Stomach (tissue), 9 donors: Measurements from ENCODE around the gene MERTK. TPM values are rescaled to one million over a fixed set of nuclear protein-coding genes. Genes with fewer than 3 reads are reported as not detected.
A peak's percentile ranks its signal among the peaks of the same experiment; 100 is the strongest.

Source experiments
- DNase-seq, 2 donors: peaks; one replicate each; pipeline versions ENCODE4 v3.0.0 to v3.0.0-alpha.2; 2013 to 2019
- H3K27ac ChIP-seq, 5 donors: fragments of 200-600 bp in 4 of 5; sonication (generic) in 4 of 5; one replicate each; pipeline ENCODE4 v1.5.1; 2013 to 2019; ENCODE audit warnings: mild to moderate bottlenecking in 1 of 5, moderate library complexity in 1 of 5
- H3K27me3 ChIP-seq, 3 donors: fragments of 200-600 bp; sonication (generic); one replicate each; pipeline ENCODE4 v1.5.1; 2017 to 2019; ENCODE audit warnings: mixed run types in 1 of 3
- H3K36me3 ChIP-seq, 4 donors: fragments of 200-600 bp; sonication (generic); 1 replicate in 3 of 4; 2 replicates in 1 of 4; pipeline ENCODE4 v1.5.1; 2016 to 2019
- H3K4me1 ChIP-seq, 4 donors: fragments of 200-600 bp; sonication (generic); one replicate each; pipeline ENCODE4 v1.5.1; 2016 to 2019
- H3K4me3 ChIP-seq, 4 donors: fragments of 200-600 bp; sonication (generic) in 3 of 4; one replicate each; pipeline ENCODE4 v1.5.1; 2016 to 2019; ENCODE audit warnings: mild to moderate bottlenecking in 1 of 4
- H3K9me3 ChIP-seq, 4 donors: fragments of 200-600 bp; sonication (generic); one replicate each; pipeline ENCODE4 v1.5.1; 2016 to 2019
- EP300 ChIP-seq: sonication (generic); formaldehyde crosslinking; IDR thresholded peaks from one replicate; pipeline ENCODE4 v1.6.1; 2017; ENCODE audit warnings: antibody characterized with exemption
- POLR2A ChIP-seq, 4 donors: fragments of 450-650 bp; IDR thresholded peaks; one replicate each; pipeline ENCODE4 v1.6.1; 2016; ENCODE audit warnings: antibody characterized with exemption in 4 of 4, control low read depth in 2 of 4, mild to moderate bottlenecking in 1 of 4, moderate library complexity in 1 of 4
- POLR2AphosphoS5 ChIP-seq, 3 donors: sonication (generic); formaldehyde crosslinking; IDR thresholded peaks; one replicate each; pipeline ENCODE4 v1.6.1; 2016; ENCODE audit warnings: antibody characterized with exemption in 3 of 3
- WGBS, 5 donors: extraction: QIAGEN DNeasy Blood & Tissue Kit in 3 of 5; methylation state at CpG; one replicate each; pipeline versions ENCODE4 v1.1.5 to v1.1.7; 2013 to 2018; 5-methylcytosine and 5-hydroxymethylcytosine counted together
- intact Hi-C: fragments of 100-400 bp; cut with DNase I; formaldehyde crosslinking; loops from one replicate; pipeline ENCODE4 v1.15.1; 2023; ENCODE audit warnings: low total_unique reads
- polyA plus RNA-seq, 3 donors: library from polyadenylated mRNA; stranded (reverse); fragments of 200-250 nt; gene quantifications; one replicate each; pipeline ENCODE4 v1.2.3, GENCODE V29; 2013
- total RNA-seq, 5 donors: library from RNA; depleted of rRNA; stranded (reverse); fragments of >200 nt; gene quantifications; one replicate each; pipeline versions ENCODE4 v1.1.0 to v1.2.3, GENCODE V29; 2014 to 2016
- TF ChIP-seq, protein P1 (sequence below), 7 experiments: fragments of 450-650 bp in 4 of 7; fragments of 200-600 bp in 3 of 7; sonication (generic) in 3 of 7; IDR thresholded peaks; one replicate each; pipeline ENCODE4 v1.5.1; 2016 to 2019; ENCODE audit warnings: antibody characterized with exemption in 7 of 7, control low read depth in 2 of 7, mild to moderate bottlenecking in 1 of 7
- donor health status: healthy with polysubstance abuse.
- donor health status: Bipolar disorder and iron deficiency.
- donor health status: healthy.

MERTK gene
- total and polyA plus RNA-seq, 8 donors, result 3.9 to 21.8 (median 10.0) TPM

DNA sequence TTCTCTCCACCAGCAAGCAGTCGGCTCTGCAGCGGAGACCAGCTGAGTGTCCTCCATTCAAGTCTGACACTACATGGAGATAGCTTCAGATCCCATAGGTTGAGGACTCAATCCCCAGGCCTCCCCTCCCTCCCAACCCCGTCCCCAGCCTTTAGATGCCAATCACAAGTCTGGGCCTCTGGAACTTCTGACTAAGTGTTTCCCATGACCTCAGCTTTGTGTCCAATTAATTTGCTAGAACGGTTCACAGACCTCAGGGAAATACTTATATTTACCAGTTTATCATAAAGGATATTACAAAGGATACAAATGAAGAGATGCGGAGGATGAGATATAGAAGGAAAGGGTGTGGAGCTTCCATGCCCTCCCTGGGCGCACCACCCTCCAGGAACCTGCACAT, 77.4 kb downstream of the MERTK start:
- H3K36me3 ChIP-seq, result peaks cover 5 to 31% (median 19%) of the 10 kb centered on the region in 4 donors
- H3K4me1 ChIP-seq, result peaks cover 5 to 31% (median 13%) of the 10 kb centered on the region in 4 donors
- no peaks in the 10 kb centered on the region for H3K9me3 ChIP-seq
- whole genome bisulfite sequencing, 5 donors, result 69 to 88% (median 77%) methylated on average over 6 of the region's 6 CpGs
- H3K27ac ChIP-seq, result peak overlapping the region in 2 of 5 donors; percentile 26 to 66
- TF ChIP-seq, protein P1, sequence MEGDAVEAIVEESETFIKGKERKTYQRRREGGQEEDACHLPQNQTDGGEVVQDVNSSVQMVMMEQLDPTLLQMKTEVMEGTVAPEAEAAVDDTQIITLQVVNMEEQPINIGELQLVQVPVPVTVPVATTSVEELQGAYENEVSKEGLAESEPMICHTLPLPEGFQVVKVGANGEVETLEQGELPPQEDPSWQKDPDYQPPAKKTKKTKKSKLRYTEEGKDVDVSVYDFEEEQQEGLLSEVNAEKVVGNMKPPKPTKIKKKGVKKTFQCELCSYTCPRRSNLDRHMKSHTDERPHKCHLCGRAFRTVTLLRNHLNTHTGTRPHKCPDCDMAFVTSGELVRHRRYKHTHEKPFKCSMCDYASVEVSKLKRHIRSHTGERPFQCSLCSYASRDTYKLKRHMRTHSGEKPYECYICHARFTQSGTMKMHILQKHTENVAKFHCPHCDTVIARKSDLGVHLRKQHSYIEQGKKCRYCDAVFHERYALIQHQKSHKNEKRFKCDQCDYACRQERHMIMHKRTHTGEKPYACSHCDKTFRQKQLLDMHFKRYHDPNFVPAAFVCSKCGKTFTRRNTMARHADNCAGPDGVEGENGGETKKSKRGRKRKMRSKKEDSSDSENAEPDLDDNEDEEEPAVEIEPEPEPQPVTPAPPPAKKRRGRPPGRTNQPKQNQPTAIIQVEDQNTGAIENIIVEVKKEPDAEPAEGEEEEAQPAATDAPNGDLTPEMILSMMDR (IDR thresholded peaks at IDR 0.05), result no peak
- TF ChIP-seq POLR2AphosphoS5 (IDR thresholded peaks at IDR 0.05) (no peak), POLR2A (IDR thresholded peaks at IDR 0.05) (no peak), EP300 (no peak)
- H3K4me3 ChIP-seq, result no peak overlapping the region
- H3K27me3 ChIP-seq, result no peaks in the 10 kb centered on the region
- intact Hi-C loops, result no loop called here
- no peak for DNase-seq

DNA sequence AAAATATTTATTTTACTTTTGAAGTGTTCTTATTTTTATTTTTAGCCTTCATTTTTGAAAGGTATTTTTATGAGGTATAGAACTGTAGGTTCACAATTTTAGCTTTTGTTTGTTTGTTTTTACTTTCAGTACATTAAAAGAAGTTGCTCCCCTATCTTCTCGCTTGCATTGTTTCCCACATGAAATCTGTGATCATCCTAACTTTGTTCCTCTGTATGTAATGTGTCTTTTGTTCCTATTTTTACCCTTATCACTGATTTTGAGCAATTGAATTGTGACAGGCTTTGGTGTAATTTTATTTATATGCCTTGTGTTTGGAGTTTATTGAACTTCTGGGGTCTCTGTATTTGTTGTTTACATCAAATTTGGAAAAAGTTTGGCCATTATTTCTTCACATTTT, 78.8 kb downstream of the MERTK start:
- no peak for DNase-seq
- TF ChIP-seq POLR2AphosphoS5 (IDR thresholded peaks at IDR 0.05), result no peak
- no peak for TF ChIP-seq EP300
- TF ChIP-seq, protein P1 (IDR thresholded peaks at IDR 0.05), result no peak
- TF ChIP-seq POLR2A (IDR thresholded peaks at IDR 0.05), result no peak
- no peaks in the 10 kb centered on the region for H3K27me3 ChIP-seq
- H3K36me3 ChIP-seq, result peaks cover 5 to 31% (median 21%) of the 10 kb centered on the region in 4 donors
- intact Hi-C loops, result no loop called here
- peaks cover 5 to 31% (median 13%) of the 10 kb centered on the region in 4 donors for H3K4me1 ChIP-seq
- H3K4me3 ChIP-seq, result no peak overlapping the region
- no peak overlapping the region for H3K27ac ChIP-seq
- WGBS, 5 donors, result 96 to 100% (median 97%) methylated on average over 1 of the region's 1 CpG
- H3K9me3 ChIP-seq, result no peaks in the 10 kb centered on the region

DNA sequence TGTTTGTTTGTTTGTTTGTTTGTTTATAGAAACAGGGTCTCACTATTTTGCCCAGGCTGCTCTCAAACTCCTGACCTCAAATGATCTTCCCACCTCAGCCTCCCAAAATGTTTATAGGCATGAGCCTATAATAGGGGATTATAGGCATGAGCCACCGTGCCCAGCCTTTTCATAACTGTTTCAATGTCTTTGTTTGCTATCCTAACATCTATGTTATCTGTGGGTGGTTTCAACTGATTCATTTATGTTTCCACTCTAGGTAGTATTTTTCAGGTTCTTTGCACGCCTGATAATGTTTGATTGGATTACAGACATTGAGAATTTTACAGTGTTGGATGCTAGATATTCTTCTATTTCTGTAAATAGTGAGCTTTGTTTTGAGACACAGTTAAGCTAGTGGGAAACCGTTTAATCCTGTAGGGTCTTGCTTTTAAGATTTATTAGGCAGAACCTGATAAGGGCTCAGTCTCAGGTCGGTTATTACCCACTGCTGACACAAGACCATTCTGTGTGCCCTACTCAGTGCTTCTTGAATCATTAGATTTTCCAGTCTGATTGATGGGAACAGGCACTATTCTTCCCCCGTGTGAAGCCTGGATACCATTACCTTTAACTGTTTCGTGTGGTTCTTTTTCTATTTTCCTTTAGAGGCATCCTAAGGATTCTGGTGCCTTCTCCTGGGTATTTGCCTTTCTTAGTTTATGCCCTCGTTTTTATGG, 80.2 kb downstream of the MERTK start:
- Histone ChIP-seq H3K27me3 (no peaks in the 10 kb centered on the region), H3K36me3 (peaks cover 12 to 42% (median 29%) of the 10 kb centered on the region in 4 donors), H3K4me3 (no peak overlapping the region), H3K9me3 (no peaks in the 10 kb centered on the region), H3K27ac (no peak overlapping the region), H3K4me1 (peaks cover under 1 to 20% (median 5%) of the 10 kb centered on the region in 4 donors)
- intact Hi-C loops, result no loop called here
- TF ChIP-seq EP300 (no peak), POLR2AphosphoS5 (IDR thresholded peaks at IDR 0.05) (no peak), POLR2A (IDR thresholded peaks at IDR 0.05) (no peak)
- TF ChIP-seq, protein P1 (IDR thresholded peaks at IDR 0.05), result no peak
- no peak for DNase-seq
- 49 to 71% (median 58%) methylated on average over 7 of the region's 7 CpGs for WGBS, 5 donors

DNA sequence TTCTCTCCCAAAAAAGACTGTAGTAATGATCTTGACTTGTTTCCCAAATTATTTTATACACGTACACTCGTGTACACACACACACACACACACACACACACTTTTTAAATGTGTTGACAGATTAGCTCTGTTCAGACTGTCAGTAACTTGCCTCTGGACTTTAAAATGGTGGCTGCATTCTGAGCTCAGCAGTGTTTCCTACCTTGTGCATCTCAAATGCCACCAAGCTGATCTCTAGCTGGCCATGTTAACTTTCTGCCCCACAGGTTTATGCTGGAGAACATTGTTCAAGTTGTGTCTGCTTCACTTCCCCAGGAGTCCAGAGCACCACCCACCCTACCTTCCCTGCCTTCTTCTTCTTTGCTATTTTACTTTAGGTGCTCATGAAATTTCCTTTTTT, 83.3 kb downstream of the MERTK start:
- H3K27ac ChIP-seq, result no peak overlapping the region
- TF ChIP-seq POLR2A (IDR thresholded peaks at IDR 0.05) (no peak), POLR2AphosphoS5 (IDR thresholded peaks at IDR 0.05) (no peak)
- TF ChIP-seq, protein P1 (IDR thresholded peaks at IDR 0.05), result no peak

More for the DNA sequence above, 83.3 kb downstream of the MERTK start:
- peaks cover 13 to 56% (median 46%) of the 10 kb centered on the region in 4 donors for H3K36me3 ChIP-seq
- intact Hi-C loops, result no loop called here
- H3K27me3 ChIP-seq, result no peaks in the 10 kb centered on the region
- no peak for DNase-seq
- H3K9me3 ChIP-seq, result no peaks in the 10 kb centered on the region
- H3K4me1 ChIP-seq, result no peaks in the 10 kb centered on the region
- no peak overlapping the region for H3K4me3 ChIP-seq
- 92 to 99% (median 98%) methylated on average over 2 of the region's 2 CpGs for WGBS, 5 donors
